HG02885 (cell line): ENCODE measurements around the gene CNTNAP2.
"Not testable (repeated sequence)": the region's sequence is repeated elsewhere in the genome, so short reads cannot be mapped to it uniquely, and the experiment has no call there.

ENCODE experiments used
- ATAC-seq: cut with Tn5 transposase; IDR thresholded peaks from one replicate; pipeline ENCODE4 v1.9.1; 2021; ENCODE audit warnings: mild to moderate bottlenecking; ENCODE audit not compliant: unreplicated experiment, poor library complexity

CNTNAP2 gene

DNA sequence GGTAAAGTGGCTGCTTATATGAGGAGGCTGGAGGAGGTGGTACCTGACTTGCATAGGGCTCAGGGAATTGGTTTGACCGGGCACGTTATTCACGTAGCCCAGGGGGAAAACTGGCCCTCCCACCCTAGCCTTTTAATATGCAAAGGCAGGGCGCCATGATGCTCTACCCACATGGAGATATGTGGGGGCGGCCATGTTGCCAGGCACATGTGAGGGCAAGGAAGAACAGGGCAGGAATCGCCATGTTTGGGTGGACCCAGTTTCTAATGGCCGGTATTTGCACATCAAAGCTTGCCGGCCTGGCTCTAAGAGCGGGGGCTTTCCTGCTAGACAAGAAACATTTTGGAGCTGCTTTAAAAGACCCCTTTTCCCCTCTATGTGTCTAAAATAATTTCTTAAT, 1524.2 kb downstream of the CNTNAP2 start:
- ATAC-seq = no peak

- ATAC-seq = no peak
Measured at GRCh38 chr7:147646568-147646967, 1530.0 kb downstream of the CNTNAP2 start.

- no peak for ATAC-seq
Measured at GRCh38 chr7:147650991-147651390, 1534.4 kb downstream of the CNTNAP2 start.

DNA sequence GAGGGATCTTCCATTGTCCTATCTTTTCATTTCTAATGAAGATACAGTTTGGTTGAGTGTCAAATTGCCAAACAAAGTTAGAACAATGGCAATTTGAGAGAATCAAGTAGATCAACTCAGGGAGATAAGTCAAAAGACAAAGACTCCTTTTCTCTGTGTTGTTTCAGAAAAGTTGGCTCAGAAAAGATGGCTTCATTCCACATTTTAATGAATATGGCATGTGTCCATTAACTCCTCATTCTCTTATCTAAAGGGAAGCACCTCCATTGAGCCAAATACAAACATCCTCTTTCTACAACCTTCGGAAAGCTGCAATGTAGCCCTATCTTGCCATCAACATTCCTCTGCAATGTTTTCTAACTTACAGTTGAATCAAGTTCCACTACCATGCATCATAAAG, 1535.0 kb downstream of the CNTNAP2 start:
- ATAC-seq = no peak

DNA sequence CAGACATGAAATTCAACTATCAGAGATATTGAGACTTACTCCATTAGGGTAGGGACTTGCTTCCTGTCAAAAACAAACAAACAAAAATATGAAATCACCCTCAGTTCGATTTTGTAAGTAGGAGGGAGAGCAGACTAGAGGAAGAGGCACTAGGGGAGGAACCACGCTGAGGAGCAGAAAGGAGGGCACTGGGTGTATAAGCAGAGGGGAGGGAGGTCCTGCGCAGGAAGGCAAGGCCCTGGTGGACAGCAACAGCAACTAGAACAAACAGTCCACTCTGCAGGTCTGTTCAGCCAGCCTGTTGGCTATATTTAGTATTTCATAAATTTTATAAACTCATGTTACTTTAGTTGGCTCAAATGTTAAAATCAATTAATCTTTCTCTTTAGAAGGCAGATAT, 1536.9 kb downstream of the CNTNAP2 start:
- ATAC-seq = no peak

- ATAC-seq = no peak
Measured at GRCh38 chr7:147658392-147658967, 1541.9 kb downstream of the CNTNAP2 start.

GRCh38 chr7:147659036-147659995, 1542.7 kb downstream of the CNTNAP2 start:
- ATAC-seq = no peak

DNA sequence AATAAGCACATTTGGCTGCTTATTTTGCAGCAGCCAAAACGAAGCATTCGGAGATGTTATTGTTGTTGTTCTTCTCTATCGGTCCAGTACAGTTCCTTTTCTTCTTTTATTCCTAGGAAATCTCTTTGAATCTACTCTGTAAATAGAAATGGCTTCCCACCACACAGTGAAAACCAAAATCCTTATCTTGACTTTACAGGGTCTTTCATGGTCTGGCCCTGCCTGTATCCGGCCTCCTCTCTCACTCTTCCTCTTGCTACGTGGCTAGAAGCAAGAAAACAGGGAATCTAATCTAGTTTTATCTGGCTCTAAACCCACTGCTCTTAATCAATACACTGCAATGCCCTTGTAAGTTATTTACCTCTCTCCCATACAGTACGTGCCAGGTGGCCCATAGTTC, 1547.9 kb downstream of the CNTNAP2 start:
- no peak for ATAC-seq

DNA sequence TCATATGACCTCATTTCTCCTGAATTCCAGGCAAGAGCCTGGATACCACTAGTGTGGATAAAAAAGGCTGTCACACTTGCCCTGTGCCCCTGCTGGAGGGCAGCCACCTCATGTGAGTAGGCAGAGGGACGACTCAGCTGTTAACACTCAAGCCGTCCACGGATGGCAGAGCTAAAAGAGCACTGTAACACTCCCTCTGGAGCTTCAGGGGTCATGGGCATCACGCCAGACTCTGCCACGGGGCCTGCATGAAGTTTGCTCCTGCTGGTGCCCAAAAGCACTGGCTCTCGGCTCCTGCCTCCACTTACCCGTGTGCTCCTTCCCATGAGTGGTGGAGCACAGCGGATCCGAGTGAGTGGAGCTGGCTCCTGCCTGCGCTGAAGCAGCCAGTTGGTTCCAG, 1554.2 kb downstream of the CNTNAP2 start:
- no peak for ATAC-seq

- no peak for ATAC-seq
Measured at GRCh38 chr7:147674705-147675104, 1558.1 kb downstream of the CNTNAP2 start.

GRCh38 chr7:147678943-147679342, 1562.3 kb downstream of the CNTNAP2 start:
- ATAC-seq = no peak

- no peak for ATAC-seq
Measured at GRCh38 chr7:147681530-147681929, 1564.9 kb downstream of the CNTNAP2 start.

DNA sequence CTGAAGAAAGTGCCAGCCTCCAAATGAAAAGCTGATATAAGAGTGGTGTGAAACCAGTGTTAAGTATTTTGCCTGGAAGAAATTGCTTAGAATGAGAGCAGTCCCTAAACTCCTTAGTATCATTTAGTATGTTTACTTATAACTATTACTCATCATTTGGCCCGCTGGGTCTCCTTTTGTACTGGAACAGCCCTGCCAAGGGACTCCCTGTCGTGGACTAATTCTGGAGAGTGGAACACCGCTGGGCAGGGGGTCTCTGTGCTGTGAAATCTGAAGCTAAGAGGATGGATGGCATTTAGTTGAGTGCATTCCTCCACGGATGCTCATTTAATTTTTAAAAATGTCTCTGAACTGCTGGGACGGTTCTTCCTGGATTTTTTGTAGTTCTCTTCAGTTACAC, 1584.1 kb downstream of the CNTNAP2 start:
- no peak for ATAC-seq

DNA sequence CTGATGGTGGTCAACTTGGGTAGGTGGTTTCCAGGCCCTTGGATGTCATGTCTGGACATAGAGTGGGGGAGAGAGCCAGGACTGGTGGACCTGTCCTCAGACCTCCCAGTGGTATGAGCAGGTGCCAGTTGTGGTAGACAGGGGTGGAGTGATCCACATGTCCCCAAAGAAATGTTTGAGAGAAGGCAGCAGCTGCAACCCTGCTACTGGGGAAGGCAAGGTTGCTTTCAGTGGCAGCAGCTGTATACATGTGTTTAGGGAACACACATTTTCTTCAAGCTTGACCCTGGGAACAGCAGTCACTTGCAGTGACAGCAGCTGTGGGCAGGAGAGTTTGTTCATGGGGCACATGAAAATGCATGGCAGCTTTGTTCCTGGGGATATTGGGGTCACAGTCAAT, 1591.3 kb downstream of the CNTNAP2 start:
- ATAC-seq = no peak

GRCh38 chr7:147708871-147709270, 1592.3 kb downstream of the CNTNAP2 start:
- ATAC-seq = no peak

GRCh38 chr7:147711447-147711846, 1594.8 kb downstream of the CNTNAP2 start:
- ATAC-seq = no peak

- ATAC-seq = no peak
Measured at GRCh38 chr7:147721962-147722830, 1605.6 kb downstream of the CNTNAP2 start.

DNA sequence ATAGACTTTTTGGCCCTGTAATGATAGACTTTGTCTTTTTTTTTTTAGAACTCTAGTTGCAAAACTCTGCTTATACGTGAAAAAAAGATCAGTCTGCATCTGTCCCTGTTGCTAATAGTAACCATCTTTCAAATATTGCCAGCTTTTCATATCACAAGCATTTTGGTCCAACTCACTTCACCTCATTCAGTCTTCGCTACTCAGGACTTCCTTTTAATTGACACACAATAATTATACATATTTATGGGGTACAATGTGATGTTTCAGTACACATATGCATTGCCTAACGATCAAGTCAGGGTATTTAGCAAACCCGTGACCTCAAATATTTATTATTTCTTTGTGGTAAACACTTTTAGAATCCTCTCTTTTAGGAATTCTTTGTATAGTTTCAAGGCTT, 1606.9 kb downstream of the CNTNAP2 start:
- ATAC-seq = no peak

DNA sequence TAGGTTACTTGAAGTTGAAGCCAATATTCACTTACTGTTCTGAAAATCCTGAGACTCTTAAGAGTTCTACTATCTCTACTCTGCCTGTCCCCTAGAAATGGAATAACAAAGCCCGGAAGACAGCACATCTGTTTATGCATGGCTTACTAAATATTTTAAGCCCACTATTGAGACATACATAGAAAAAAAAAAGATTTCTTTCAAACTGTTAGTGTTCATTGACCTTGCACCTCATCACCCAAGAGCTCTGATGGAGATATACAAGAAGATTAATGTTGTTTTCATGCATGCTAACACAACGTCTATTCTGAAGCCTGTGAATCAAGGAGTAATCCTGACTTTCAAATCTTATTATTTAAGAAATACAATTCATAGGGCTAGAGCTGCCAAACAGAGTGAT, 1614.7 kb downstream of the CNTNAP2 start:
- no peak for ATAC-seq

DNA sequence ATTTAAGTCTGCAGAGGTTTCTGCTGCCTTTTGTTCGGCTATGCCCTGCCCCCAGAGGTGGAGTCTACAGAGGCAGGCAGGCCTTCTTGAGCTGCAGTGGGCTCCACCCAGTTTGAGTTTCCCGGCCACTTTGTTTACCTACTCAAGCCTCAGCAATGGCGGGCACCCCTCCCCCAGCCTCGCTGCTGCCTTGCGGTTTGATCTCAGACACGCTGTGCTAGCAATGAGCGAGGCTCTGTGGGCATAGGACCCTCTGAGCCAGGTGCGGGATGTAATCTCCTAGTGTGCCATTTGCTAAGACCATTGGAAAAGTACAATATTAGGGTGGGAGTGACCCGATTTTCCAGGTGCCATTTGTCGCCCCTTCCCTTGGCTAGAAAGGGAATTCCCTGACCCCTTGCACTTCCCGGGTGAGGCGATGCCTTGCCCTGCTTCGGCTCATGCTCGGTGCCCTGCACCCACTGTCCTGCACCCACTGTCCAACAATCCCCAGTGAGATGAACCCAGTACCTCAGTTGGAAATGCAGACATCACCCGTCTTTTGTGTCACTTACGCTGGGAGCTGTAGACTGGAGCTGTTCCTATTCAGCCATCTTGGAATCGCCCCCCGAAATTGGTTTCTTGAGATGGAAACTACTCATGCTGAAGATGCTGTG, 1621.1 kb downstream of the CNTNAP2 start:
- not testable (repeated sequence) for ATAC-seq
